Activated T-cell treated with anti-CD3 and anti-CD28 coated beads, Interleukin-2, amount 50 U/mL, for 1 hour (primary cell): ENCODE data around the gene PORCN.
"Not testable (repeated sequence)": the region's sequence is repeated elsewhere in the genome, so short reads cannot be mapped to it uniquely, and the experiment has no call there.

Experiments
- DNase-seq: peaks from one replicate; pipeline ENCODE4 v3.0.0-alpha.2; 2020

Gene PORCN

DNA sequence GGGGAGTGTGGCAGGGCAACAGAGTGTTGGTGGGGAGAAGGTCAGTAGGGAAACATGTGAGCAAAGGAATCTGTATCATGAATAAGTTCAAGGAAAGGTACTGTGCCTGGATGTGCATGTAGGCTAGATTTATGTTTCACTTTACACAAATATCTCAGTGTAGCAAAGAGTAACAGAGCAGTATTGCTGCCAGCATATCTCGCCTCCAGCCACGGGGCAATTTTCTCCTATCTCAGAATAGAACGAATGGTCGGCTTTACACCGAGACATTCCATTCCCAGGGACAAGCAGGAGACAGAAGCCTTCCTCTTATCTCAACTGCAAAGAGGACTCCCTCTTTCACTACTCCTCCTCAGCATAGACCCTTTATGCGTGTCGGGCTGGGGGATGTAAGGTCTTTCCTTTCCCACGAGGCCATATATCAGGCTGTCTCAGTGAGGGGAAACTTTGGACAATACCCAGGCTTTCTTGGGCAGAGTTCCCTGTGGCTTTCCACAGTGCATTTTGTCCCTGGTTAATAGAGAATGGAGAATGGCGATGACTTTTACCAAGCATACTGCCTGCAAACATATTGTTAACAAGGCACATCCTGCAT is 47.0 kb downstream of the PORCN start:
- DNase-seq = not testable (repeated sequence)

DNA sequence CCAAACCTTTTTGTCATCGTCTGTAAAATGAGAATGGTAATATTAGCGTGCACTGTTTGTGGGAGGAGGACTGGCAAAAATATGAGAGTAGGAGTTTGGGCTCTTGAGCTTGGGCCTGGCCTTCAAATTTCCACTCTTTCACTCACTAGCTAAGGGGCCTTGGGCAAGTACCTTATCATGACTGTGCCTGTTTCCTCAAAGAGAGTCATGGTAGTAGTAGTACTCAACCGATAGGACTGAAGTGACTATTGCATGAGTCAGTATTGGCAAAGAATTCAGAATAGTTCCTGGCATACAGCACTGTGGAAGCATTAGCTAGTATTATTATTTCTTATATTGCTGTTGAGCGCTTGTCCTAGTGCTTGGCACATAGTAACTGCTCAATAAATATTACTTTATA is 49.5 kb downstream of the PORCN start:
- no peak for DNase-seq

DNA sequence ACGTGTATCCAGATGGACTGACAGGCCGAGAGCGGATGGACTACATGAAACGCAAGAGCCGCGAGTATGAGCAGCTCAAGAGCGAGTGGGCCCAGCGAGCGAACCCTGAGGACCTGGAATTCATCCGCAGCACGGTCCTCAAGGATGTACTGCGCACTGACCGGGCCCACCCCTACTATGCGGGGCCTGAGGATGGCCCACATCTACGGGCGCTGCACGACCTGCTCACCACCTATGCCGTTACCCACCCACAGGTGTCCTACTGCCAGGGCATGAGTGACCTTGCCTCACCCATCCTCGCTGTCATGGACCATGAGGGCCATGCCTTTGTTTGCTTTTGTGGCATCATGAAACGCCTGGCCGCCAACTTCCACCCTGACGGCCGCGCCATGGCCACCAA is 50.8 kb downstream of the PORCN start:
- no peak for DNase-seq

DNA sequence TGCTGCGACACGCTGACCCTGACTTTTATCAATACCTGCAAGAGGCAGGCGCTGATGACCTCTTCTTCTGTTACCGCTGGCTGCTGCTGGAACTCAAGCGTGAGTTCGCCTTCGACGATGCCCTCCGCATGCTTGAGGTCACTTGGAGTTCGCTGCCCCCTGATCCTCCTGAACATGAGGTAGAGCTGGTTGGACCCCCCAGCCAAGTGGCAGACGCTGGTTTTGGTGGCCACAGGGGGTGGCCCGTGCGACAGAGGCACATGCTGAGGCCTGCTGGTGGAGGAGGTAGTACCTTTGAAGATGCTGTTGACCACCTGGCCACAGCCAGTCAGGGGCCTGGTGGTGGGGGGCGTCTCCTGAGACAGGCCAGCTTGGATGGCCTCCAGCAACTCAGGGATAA is 51.3 kb downstream of the PORCN start:
- DNase-seq = no peak

DNA sequence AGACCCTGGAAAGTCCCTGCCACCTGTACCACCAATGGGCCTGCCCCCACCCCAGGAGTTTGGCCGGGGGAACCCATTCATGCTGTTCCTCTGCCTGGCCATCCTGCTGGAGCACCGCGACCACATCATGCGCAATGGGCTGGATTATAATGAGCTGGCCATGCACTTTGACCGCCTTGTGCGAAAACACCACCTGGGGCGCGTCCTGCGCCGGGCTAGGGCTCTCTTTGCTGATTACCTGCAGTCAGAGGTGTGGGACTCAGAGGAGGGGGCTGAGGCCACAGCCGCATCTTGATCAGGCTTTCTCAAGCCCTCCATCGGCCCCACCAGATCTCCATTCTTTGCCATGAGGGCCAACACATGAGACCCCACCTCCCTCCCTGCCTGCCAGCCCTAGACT is 51.9 kb downstream of the PORCN start:
- no peak for DNase-seq

DNA sequence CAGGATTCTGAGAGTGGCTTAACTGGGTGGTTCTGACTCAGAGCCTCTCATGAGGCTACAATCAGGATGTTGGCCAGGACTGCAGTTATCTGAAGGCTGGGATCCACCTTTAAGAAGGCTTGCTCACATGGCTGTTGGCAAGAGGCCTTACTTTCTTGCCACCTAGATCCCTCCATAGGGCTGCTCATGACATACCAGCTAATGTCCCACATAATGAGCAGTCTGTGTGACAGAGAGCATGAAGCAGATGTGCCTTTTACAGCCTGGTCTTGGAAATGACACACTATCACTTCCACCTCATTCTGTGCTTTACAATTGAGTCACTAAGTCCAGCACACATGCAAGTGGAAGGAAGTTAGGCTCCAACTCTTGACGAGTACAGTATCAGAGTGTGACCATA is 61.2 kb downstream of the PORCN start:
- DNase-seq = no peak
